H1 (cell line): Measurements from ENCODE around the gene PCDHGA1. TPM values are rescaled to one million over a fixed set of nuclear protein-coding genes. Genes with fewer than 3 reads are reported as not detected.

Experiments used
- CTCF ChIA-PET: fragments of 300-600 bp; sonication (Branson Sonifier 250); formaldehyde crosslinking; loops from one replicate; lab custom pipeline; 2021; ENCODE audit not compliant: partially characterized antibody; lab: Charles Lee
- POLR2A ChIA-PET: fragments of 300-600 bp; sonication (Branson Sonifier 250); formaldehyde crosslinking; loops from one replicate; lab custom pipeline; 2021; ENCODE audit warnings: inconsistent platforms; ENCODE audit not compliant: partially characterized antibody; lab: Charles Lee
- DNase-seq, 2 experiments: peaks; one replicate each; pipeline versions ENCODE4 v3.0.0 to v3.0.0-alpha.2; 2010 to 2022; ENCODE audit warnings: low spot score in 2 of 2, low read depth in 1 of 2, mixed read lengths in 1 of 2
- FAIRE-seq: peaks from 2 replicates; lab custom pipeline; 2011; peaks lifted over from hg19 to GRCh38; lab: Jason Lieb, UNC
- H2AFZ ChIP-seq: 2 replicates; pipeline ENCODE4 v1.8.1; 2012; ENCODE audit warnings: low read length, inconsistent platforms
- H2AK5ac ChIP-seq: 2 replicates; pipeline ENCODE4 v1.6.1; 2013; ENCODE audit warnings: low read depth, low read length
- H2BK120ac ChIP-seq: replicated peaks from 2 replicates; pipeline ENCODE3; 2013; ENCODE audit warnings: low read depth, low read length, inconsistent platforms
- H2BK12ac ChIP-seq: 2 replicates; pipeline ENCODE4 v1.6.1; 2013; ENCODE audit warnings: low read depth, low read length
- H2BK15ac ChIP-seq: 2 replicates; pipeline ENCODE4 v1.6.1; 2013; ENCODE audit warnings: low read length
- H2BK20ac ChIP-seq: 2 replicates; pipeline ENCODE4 v1.6.1; 2013; ENCODE audit warnings: low read length
- H2BK5ac ChIP-seq: 2 replicates; pipeline ENCODE4 v1.6.1; 2013; ENCODE audit warnings: low read depth, low read length
- H3K14ac ChIP-seq: 2 replicates; pipeline ENCODE4 v1.6.1; 2013; ENCODE audit warnings: inconsistent platforms; ENCODE audit not compliant: insufficient read length
- H3K18ac ChIP-seq: 2 replicates; pipeline ENCODE4 v1.6.1; 2013; ENCODE audit warnings: low read length; ENCODE audit errors: extremely low read depth
- H3K23ac ChIP-seq: 2 replicates; pipeline ENCODE4 v1.6.1; 2013; ENCODE audit warnings: inconsistent platforms; ENCODE audit not compliant: insufficient read length
- H3K23me2 ChIP-seq: 2 replicates; pipeline ENCODE4 v1.6.1; 2013; ENCODE audit warnings: low read depth, low read length
- H3K27ac ChIP-seq: 2 replicates; pipeline ENCODE4 v1.6.1; 2011; ENCODE audit warnings: low read depth, low read length, inconsistent platforms
- H3K27me3 ChIP-seq, 4 experiments: replicated peaks in 1 of 4; 1 replicate in 1 of 4; 2 replicates in 3 of 4; pipeline versions ENCODE4 v1.6.1 to v1.8.1; 2011 to 2013; ENCODE audit warnings: low read length in 3 of 4, mild to moderate bottlenecking in 3 of 4, inconsistent platforms in 2 of 4, mixed read lengths in 2 of 4, moderate library complexity in 1 of 4; ENCODE audit not compliant: control insufficient read depth in 3 of 4, insufficient read depth in 3 of 4; ENCODE audit errors: extremely low read depth in 1 of 4
- H3K36me3 ChIP-seq, 4 experiments: 2 replicates each; pipeline versions ENCODE4 v1.6.1 to v1.8.1; 2011 to 2013; ENCODE audit warnings: mild to moderate bottlenecking in 4 of 4, low read length in 3 of 4, moderate library complexity in 2 of 4, control low read depth in 1 of 4, inconsistent platforms in 1 of 4; ENCODE audit not compliant: insufficient read depth in 4 of 4, control insufficient read depth in 2 of 4
- H3K4ac ChIP-seq: replicated peaks from 2 replicates; pipeline ENCODE3; 2013; ENCODE audit warnings: low read length, low read depth, mixed read lengths, inconsistent platforms; ENCODE audit not compliant: insufficient read length
- H3K4me1 ChIP-seq, 4 experiments: replicated peaks in 1 of 4; 1 replicate in 1 of 4; 2 replicates in 3 of 4; pipeline versions ENCODE4 v1.6.1 to v1.8.1; 2011 to 2013; ENCODE audit warnings: low read length in 3 of 4, inconsistent platforms in 2 of 4, mixed read lengths in 1 of 4; ENCODE audit not compliant: insufficient read depth in 4 of 4, control insufficient read depth in 3 of 4
- H3K4me2 ChIP-seq, 2 experiments: 2 replicates each; pipeline versions ENCODE4 v1.6.1 to v1.8.1; 2011 to 2013; ENCODE audit warnings: low read depth in 2 of 2, low read length in 2 of 2, control low read depth in 1 of 2, inconsistent platforms in 1 of 2, mild to moderate bottlenecking in 1 of 2; ENCODE audit not compliant: insufficient read depth in 1 of 2
- H3K4me3 ChIP-seq, 4 experiments: fragments of 200-600, 300-600 bp in 1 of 4; sonication (generic), shearing (Covaris generic), sonication (Bioruptor Twin) in 1 of 4; 2 replicates each; pipeline versions ENCODE4 v1.5.1 to v1.8.1; 2011 to 2016; ENCODE audit warnings: low read length in 4 of 4, low read depth in 3 of 4, control low read depth in 2 of 4, inconsistent platforms in 2 of 4, mild to moderate bottlenecking in 2 of 4, mixed read lengths in 1 of 4, moderate library complexity in 1 of 4; ENCODE audit not compliant: insufficient read depth in 2 of 4; ENCODE audit errors: extremely low read depth in 1 of 4
- H3K56ac ChIP-seq: replicated peaks from 2 replicates; pipeline ENCODE3; 2013; ENCODE audit warnings: low read depth, mild to moderate bottlenecking, mixed read lengths, low read length, inconsistent platforms; ENCODE audit not compliant: insufficient read length
- H3K79me1 ChIP-seq: 2 replicates; pipeline ENCODE4 v1.6.1; 2013; ENCODE audit warnings: low read depth, low read length, control low read depth
- H3K79me2 ChIP-seq, 2 experiments: 2 replicates each; pipeline versions ENCODE4 v1.6.1 to v1.8.1; 2012 to 2013; ENCODE audit warnings: low read length in 2 of 2, mild to moderate bottlenecking in 2 of 2, inconsistent platforms in 1 of 2; ENCODE audit not compliant: insufficient read depth in 2 of 2, control insufficient read depth in 1 of 2
- H3K9ac ChIP-seq, 4 experiments: replicated peaks in 1 of 4; 1 replicate in 1 of 4; 2 replicates in 3 of 4; pipeline versions ENCODE4 v1.6.1 to v1.8.1; 2011 to 2013; ENCODE audit warnings: low read depth in 3 of 4, low read length in 3 of 4, control low read depth in 2 of 4, mild to moderate bottlenecking in 2 of 4, moderate library complexity in 2 of 4, inconsistent platforms in 1 of 4; ENCODE audit errors: extremely low read depth in 1 of 4
- H3K9me3 ChIP-seq, 2 experiments: 2 replicates each; pipeline versions ENCODE4 v1.6.1 to v1.8.1; 2012 to 2013; ENCODE audit warnings: mild to moderate bottlenecking in 2 of 2, moderate library complexity in 2 of 2, control low read depth in 1 of 2, inconsistent platforms in 1 of 2, low read depth in 1 of 2, low read length in 1 of 2, mixed read lengths in 1 of 2; ENCODE audit not compliant: insufficient read depth in 2 of 2
- H4K20me1 ChIP-seq, 2 experiments: replicated peaks in 1 of 2; 2 replicates each; pipeline versions ENCODE3 to v1.8.1; 2011 to 2013; ENCODE audit warnings: inconsistent platforms in 2 of 2, low read length in 2 of 2, mild to moderate bottlenecking in 1 of 2; ENCODE audit not compliant: insufficient read depth in 2 of 2, control insufficient read depth in 1 of 2
- H4K5ac ChIP-seq: 2 replicates; pipeline ENCODE4 v1.6.1; 2013; ENCODE audit warnings: low read length, low read depth, mixed read lengths, inconsistent platforms; ENCODE audit not compliant: insufficient read length
- H4K8ac ChIP-seq: 2 replicates; pipeline ENCODE4 v1.8.0; 2013; ENCODE audit warnings: mild to moderate bottlenecking, moderate library complexity, low read length, inconsistent platforms; ENCODE audit not compliant: insufficient read depth; ENCODE audit errors: extremely low read depth
- H4K91ac ChIP-seq: replicated peaks from 2 replicates; pipeline ENCODE3; 2013; ENCODE audit warnings: low read length, mixed read lengths, inconsistent platforms; ENCODE audit not compliant: insufficient read length
- ASH2L ChIP-seq: fragments of 200-600, 300-600 bp; sonication (generic); IDR thresholded peaks from one replicate; pipeline ENCODE4 v1.7.1; 2017; ENCODE audit warnings: low read length
- ATF2 ChIP-seq: IDR thresholded peaks from 2 replicates; pipeline ENCODE4 v1.6.1; 2012; ENCODE audit warnings: low read length, inconsistent platforms
- JUND ChIP-seq: IDR thresholded peaks from 2 replicates; pipeline ENCODE4 v1.6.1; 2011; ENCODE audit warnings: mild to moderate bottlenecking, improper control_type of control experiment, low read length
- MAFK ChIP-seq: IDR thresholded peaks from 2 replicates; pipeline ENCODE4 v1.6.1; 2012; ENCODE audit warnings: low read depth, mild to moderate bottlenecking, improper control_type of control experiment, low read length
- PHF8 ChIP-seq: fragments of 200-600 bp; sonication (generic); conservative IDR thresholded peaks from 2 replicates; pipeline ENCODE4 v1.7.1; 2012; ENCODE audit warnings: low read depth, mild to moderate bottlenecking, inconsistent platforms, low read length, moderate library complexity
- RNF2 ChIP-seq: fragments of 200-900, 300-1000 bp; sonication (generic); IDR thresholded peaks from 2 replicates; pipeline ENCODE4 v1.7.1; 2016; ENCODE audit warnings: borderline replicate concordance, low read depth, mild to moderate bottlenecking, antibody characterized with exemption, low read length; ENCODE audit not compliant: poor library complexity, severe bottlenecking; ENCODE audit errors: missing control alignments
- SAP30 ChIP-seq: fragments of 300-600 bp; sonication (generic); IDR thresholded peaks from 2 replicates; pipeline ENCODE4 v1.7.1; 2012; ENCODE audit warnings: low read length, moderate library complexity, mild to moderate bottlenecking, inconsistent platforms; ENCODE audit not compliant: insufficient read depth, insufficient replicate concordance
- SIRT6 ChIP-seq: IDR thresholded peaks from one replicate; pipeline ENCODE4 v1.7.1; 2012; ENCODE audit warnings: low read length, inconsistent platforms
- TEAD4 ChIP-seq: IDR thresholded peaks from 2 replicates; pipeline ENCODE4 v1.6.1; 2012; ENCODE audit warnings: low read depth, low read length, inconsistent platforms, mixed read lengths
- WGBS, 2 experiments: shearing (Covaris generic) in 1 of 2; methylation state at CpG; one replicate each; pipeline versions ENCODE4 v1.1.6 to v1.1.7; 2013 to 2015; ENCODE audit warnings: low lambda C conversion rate in 2 of 2, mixed read lengths in 2 of 2, inconsistent platforms in 1 of 2, low coverage in 1 of 2, missing lambda C conversion rate in 1 of 2; ENCODE audit not compliant: insufficient replicate concordance in 2 of 2, insufficient coverage in 1 of 2, insufficient read length in 1 of 2; ENCODE audit errors: extremely low coverage in 1 of 2, missing lambda C conversion rate in 1 of 2; 5-methylcytosine and 5-hydroxymethylcytosine counted together
- polyA plus RNA-seq, 7 experiments: library from polyadenylated mRNA; depleted of rRNA in 3 of 7; stranded (reverse) in 5 of 7; unstranded in 2 of 7; fragments of >200 nt in 5 of 7; fragments of 200-250 nt in 2 of 7; gene quantifications; 1 replicate in 5 of 7; 2 replicates in 1 of 7; 4 replicates in 1 of 7; pipeline versions ENCODE4 v1.2.1 to v1.2.3, GENCODE V29; 2011 to 2013; ENCODE audit warnings: missing spikeins in 2 of 7, mixed read lengths in 2 of 7
- total RNA-seq: library from RNA; stranded (reverse); fragmentation: NEBNext Ultra II Directional; extraction: Animal tissue kit (Norgen Biotek cat#: 25700); gene quantifications from 2 replicates; pipeline ENCODE4 v1.2.1, GENCODE V29; 2021

PCDHGA1 gene
- total and polyA plus RNA-seq, 2 of the 8 experiments (the other 6 are each of a cell fraction or from before 2014, with no cell fraction given) = 0.57 to 0.89 TPM

- no peak for DNase-seq
- Histone ChIP-seq H2BK5ac (no peak overlapping the region), H2BK15ac (no peak overlapping the region), H4K5ac (no peak overlapping the region), H3K79me1 (no peaks in the 10 kb centered on the region), H3K9ac (no peak overlapping the region), H4K8ac (no peak overlapping the region), H3K9me3 (no peaks in the 10 kb centered on the region), H2BK12ac (no peak overlapping the region; the same call in 1 of the 2 replicates), H3K27ac (no peak overlapping the region), H3K18ac (no peak overlapping the region), H3K4me3 (no peak overlapping the region), H3K36me3 (peaks cover 0 to 9% (median 3%) of the 10 kb centered on the region in 4 experiments; a peak in 3 of 8 replicates), H3K14ac (no peak overlapping the region), H4K91ac (no peak overlapping the region), H2AK5ac (no peak overlapping the region), H3K4me2 (no peak overlapping the region; a peak in 1 of 4 replicates), H3K23ac (no peak overlapping the region), H2BK120ac (no peak overlapping the region), H3K56ac (no peak overlapping the region), H3K23me2 (peaks cover 15% of the 10 kb centered on the region), H3K27me3 (no peaks in the 10 kb centered on the region), H3K4me1 (peaks cover 7 to 31% (median 18%) of the 10 kb centered on the region in 4 experiments), H2BK20ac (no peak overlapping the region), H3K4ac (no peak overlapping the region), H3K79me2 (no peaks in the 10 kb centered on the region), H2AFZ (no peak overlapping the region), H4K20me1 (no peaks in the 10 kb centered on the region)
- WGBS, 2 experiments = 92% methylated on average over 9 of the region's 9 CpGs; no CpG with 5 or more reads in 1 of the 2 experiments
- CTCF ChIA-PET = interaction anchor here (0.6 to 50.9 kb wide), 28 partner anchors 13 to 387 kb away, joined by 3 to 1236 read pairs (median 4); partner anchors contain the start of genes PCDHB11, PCDHB13, PCDHB15 and PCDHB7
- FAIRE-seq = no peak
- POLR2A ChIA-PET = interaction anchor here (0.6 to 2.2 kb wide), 5 partner anchors 18 to 195 kb away, joined by 3 to 17 read pairs (median 4); partner anchors contain the start of genes PCDHGA11 and PCDHGB7
- no peak for TF ChIP-seq SAP30
- TF ChIP-seq ASH2L = no peak
- TF ChIP-seq JUND = no peak
- TF ChIP-seq MAFK = no peak
- no peak for TF ChIP-seq RNF2
- TF ChIP-seq ATF2 = no peak
- TF ChIP-seq TEAD4 = no peak
- TF ChIP-seq PHF8 = no peak
- TF ChIP-seq SIRT6 = no peak
Observed at GRCh38 chr5:141510160-141510559, 179.8 kb downstream of the PCDHGA1 start.
